ENCODE data around the gene SLC6A18.

DNA sequence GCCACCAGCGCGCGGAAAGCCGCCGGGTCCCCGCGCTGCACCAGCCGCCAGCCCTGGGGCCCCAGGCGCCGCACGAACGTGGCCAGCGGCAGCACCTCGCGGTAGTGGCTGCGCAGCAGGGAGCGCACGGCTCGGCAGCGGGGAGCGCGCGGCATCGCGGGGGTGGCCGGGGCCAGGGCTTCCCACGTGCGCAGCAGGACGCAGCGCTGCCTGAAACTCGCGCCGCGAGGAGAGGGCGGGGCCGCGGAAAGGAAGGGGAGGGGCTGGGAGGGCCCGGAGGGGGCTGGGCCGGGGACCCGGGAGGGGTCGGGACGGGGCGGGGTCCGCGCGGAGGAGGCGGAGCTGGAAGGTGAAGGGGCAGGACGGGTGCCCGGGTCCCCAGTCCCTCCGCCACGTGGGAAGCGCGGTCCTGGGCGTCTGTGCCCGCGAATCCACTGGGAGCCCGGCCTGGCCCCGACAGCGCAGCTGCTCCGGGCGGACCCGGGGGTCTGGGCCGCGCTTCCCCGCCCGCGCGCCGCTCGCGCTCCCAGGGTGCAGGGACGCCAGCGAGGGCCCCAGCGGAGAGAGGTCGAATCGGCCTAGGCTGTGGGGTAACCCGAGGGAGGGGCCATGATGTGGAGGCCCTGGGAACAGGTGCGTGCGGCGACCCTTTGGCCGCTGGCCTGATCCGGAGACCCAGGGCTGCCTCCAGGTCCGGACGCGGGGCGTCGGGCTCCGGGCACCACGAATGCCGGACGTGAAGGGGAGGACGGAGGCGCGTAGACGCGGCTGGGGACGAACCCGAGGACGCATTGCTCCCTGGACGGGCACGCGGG, 69.9 kb downstream of the SLC6A18 start, which contains the start of gene TERT:
- TF ChIP-seq TARDBP (IDR thresholded peaks at IDR 0.05) = no peak
- TF ChIP-seq CTBP1 (IDR thresholded peaks at IDR 0.05; ENCODE audit: borderline replicate concordance) = no peak
